Immature natural killer cell (primary cell): Measurements from ENCODE around the gene PEX10. TPM values are rescaled to one million over a fixed set of nuclear protein-coding genes. Genes with fewer than 3 reads are reported as not detected.

Source experiments
- DNase-seq, 3 donors: peaks; one replicate each; pipeline ENCODE4 v3.0.0; 2022; ENCODE audit warnings: mixed read lengths in 1 of 3
- H3K27ac Mint-ChIP-seq, 6 donors: one replicate each; pipeline ENCODE4 v1.8.0; 2020; ENCODE audit warnings: mixed read lengths in 6 of 6, mild to moderate bottlenecking in 5 of 6, inconsistent platforms in 4 of 6, moderate library complexity in 3 of 6
- H3K27me3 Mint-ChIP-seq, 3 donors: one replicate each; pipeline ENCODE4 v1.8.0; 2020 to 2021; ENCODE audit warnings: low read depth in 3 of 3, mild to moderate bottlenecking in 3 of 3, mixed read lengths in 3 of 3, moderate library complexity in 3 of 3, inconsistent platforms in 1 of 3
- H3K36me3 Mint-ChIP-seq, 3 donors: one replicate each; pipeline ENCODE4 v1.8.0; 2020; ENCODE audit warnings: mixed read lengths in 3 of 3, inconsistent platforms in 2 of 3, mild to moderate bottlenecking in 2 of 3
- H3K4me1 Mint-ChIP-seq, 2 donors: one replicate each; pipeline ENCODE4 v1.8.0; 2020; ENCODE audit warnings: inconsistent platforms in 2 of 2, mild to moderate bottlenecking in 2 of 2, mixed read lengths in 2 of 2, moderate library complexity in 1 of 2
- H3K4me3 Mint-ChIP-seq, 5 donors: one replicate each; pipeline ENCODE4 v1.8.0; 2020; ENCODE audit warnings: mild to moderate bottlenecking in 5 of 5, mixed read lengths in 5 of 5, inconsistent platforms in 3 of 5, moderate library complexity in 3 of 5
- H3K9me3 Mint-ChIP-seq, 6 donors: one replicate each; pipeline ENCODE4 v1.8.0; 2020; ENCODE audit warnings: mild to moderate bottlenecking in 6 of 6, mixed read lengths in 6 of 6, inconsistent platforms in 4 of 6, moderate library complexity in 3 of 6
- polyA plus RNA-seq, 3 donors: library from polyadenylated mRNA; unstranded; fragments of 300-500 nt; fragmentation: Illumina TruSeq; gene quantifications; one replicate each; pipeline ENCODE4 v1.2.3, GENCODE V29; 2021

The PEX10 gene
- polyA plus RNA-seq, 3 donors from 2014 or later, result 9.1 to 18.2 (median 9.3) TPM

- Mint-ChIP-seq H3K4me3 (no peak overlapping the region), H3K27me3 (peaks cover 0 to under 1% (median 0%) of the 10 kb centered on the region in 3 donors), H3K9me3 (no peaks in the 10 kb centered on the region), H3K36me3 (peaks cover 0 to 12% (median 3%) of the 10 kb centered on the region in 3 donors), H3K4me1 (no peaks in the 10 kb centered on the region), H3K27ac (no peak overlapping the region)
- no peak for DNase-seq
Measured at GRCh38 chr1:2373551-2374251, 38.7 kb downstream of the PEX10 start.

DNA sequence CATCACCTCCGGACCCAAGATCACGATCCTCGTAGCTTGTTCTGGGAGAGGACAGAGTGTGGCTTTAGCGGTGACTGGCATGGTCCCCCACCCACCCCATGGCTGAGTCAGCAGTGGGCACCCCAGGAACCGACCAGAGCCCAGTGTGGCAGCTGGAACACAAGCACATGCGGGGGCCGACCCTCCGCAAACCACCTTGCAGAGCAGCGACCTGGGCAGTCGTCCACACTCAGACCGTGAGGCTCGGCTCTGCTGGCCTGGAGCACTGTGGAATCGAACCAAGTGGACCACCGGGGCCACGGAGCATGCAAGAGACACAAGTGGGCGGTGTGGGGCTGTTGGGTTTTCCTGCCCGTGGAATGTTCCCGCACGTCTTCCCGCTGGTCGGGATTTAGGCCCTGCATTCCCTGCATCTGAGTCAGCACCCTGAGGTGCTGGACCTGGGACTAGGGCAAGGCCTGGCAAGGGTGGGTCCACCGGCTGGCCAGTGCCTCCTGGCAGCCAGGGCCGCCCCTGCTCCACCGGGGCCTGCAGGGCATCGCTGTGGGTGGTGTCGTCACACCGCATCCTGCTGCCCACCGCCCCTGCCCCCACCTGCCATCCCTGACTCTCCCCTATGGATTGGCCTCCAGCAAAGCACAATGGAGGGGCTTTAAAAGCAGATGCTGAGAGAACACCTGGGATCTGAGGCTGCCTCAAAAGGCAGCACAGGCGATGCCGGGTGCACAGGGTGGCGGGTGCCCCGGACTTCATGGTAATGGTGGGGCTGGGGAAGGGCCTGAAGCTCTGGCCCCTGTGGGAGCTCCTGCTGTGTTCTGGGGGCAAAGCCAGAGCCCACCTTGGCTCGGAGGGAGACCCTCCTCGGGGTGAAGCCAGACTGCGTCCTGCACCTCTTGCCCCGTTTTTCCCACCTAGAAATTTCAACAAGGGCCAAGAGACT lies 39.5 kb downstream of the PEX10 start:
- Mint-ChIP-seq H3K4me3 (no peak overlapping the region), H3K4me1 (no peaks in the 10 kb centered on the region), H3K27me3 (no peaks in the 10 kb centered on the region), H3K27ac (no peak overlapping the region), H3K36me3 (peaks cover 3 to 16% (median 3%) of the 10 kb centered on the region in 3 donors), H3K9me3 (no peaks in the 10 kb centered on the region)
- DNase-seq, result no peak

DNA sequence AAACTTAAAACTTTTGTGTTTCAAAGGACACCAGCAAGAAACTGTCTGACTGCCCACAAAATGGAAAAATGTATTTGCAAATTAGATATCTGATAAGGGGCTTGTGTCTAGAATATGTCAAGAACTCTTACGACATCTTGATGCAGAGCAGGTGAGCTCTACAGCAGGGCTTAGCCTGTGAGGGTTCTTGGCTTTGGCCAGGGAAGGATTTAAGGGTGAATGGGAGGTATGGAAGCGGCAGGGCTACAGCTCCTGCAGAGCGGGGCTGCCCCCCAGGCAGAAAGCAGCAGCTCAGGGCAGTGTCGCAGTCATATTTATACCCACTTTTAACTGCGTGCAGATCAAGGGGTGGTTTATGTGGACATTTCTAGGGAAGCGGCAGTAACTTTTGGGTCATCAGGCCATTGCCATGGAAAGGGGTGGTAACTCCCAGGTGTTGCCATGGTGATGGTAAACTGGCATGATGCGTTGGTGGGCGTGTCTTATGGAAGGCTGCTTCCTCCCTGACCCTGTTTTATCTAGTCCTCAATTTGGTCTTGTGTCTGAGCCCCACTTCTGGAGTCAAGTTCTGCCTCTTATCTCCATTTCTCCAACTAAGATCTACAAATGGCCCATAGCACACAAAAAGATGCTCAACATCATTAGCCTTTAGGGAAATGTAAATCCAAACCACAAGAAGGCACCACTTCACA lies 44.2 kb downstream of the PEX10 start:
- H3K27ac Mint-ChIP-seq, result no peak overlapping the region
- H3K4me3 Mint-ChIP-seq, result no peak overlapping the region
- H3K36me3 Mint-ChIP-seq, result peaks cover 3 to 19% (median 7%) of the 10 kb centered on the region in 3 donors
- no peaks in the 10 kb centered on the region for H3K27me3 Mint-ChIP-seq
- DNase-seq, result no peak
- H3K4me1 Mint-ChIP-seq, result no peaks in the 10 kb centered on the region
- H3K9me3 Mint-ChIP-seq, result peaks cover 0 to 9% (median 6%) of the 10 kb centered on the region in 6 donors

DNA sequence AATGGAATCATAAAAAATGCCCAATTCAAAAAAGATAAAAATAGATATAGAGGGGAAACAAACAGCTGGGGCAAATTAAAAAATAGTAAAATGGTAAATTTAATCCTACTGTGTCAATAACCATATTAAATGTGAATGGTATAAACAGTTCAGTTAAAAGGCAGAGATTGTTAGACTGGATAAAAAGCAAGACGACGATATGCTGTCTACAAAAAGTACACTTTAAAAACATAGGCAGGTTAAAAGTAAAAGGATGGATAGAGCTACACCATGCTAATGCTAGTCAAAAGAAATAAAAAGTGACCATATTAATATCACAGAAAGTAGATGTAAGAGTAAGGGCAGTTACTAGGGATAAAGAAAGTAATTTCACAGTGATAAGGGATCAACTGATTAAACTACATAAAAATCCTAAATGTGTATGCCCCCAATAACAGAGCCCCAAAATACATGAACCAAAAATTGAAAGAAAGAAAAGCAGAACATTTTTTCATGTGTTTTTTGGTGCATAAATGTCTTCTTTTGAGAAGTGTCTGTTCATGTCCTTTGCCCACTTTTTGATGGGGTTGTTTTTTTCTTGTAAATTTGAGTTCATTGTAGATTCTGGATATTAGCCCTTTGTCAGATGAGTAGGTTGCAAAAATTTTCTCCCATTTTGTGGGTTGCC lies 48.4 kb downstream of the PEX10 start:
- DNase-seq, result no peak
- no peak overlapping the region for H3K4me3 Mint-ChIP-seq
- peaks cover 4 to 10% (median 6%) of the 10 kb centered on the region in 3 donors for H3K36me3 Mint-ChIP-seq
- no peak overlapping the region for H3K27ac Mint-ChIP-seq
- H3K9me3 Mint-ChIP-seq, result peaks cover 0 to 11% (median 7%) of the 10 kb centered on the region in 6 donors
- no peaks in the 10 kb centered on the region for H3K27me3 Mint-ChIP-seq
- H3K4me1 Mint-ChIP-seq, result no peaks in the 10 kb centered on the region

DNA sequence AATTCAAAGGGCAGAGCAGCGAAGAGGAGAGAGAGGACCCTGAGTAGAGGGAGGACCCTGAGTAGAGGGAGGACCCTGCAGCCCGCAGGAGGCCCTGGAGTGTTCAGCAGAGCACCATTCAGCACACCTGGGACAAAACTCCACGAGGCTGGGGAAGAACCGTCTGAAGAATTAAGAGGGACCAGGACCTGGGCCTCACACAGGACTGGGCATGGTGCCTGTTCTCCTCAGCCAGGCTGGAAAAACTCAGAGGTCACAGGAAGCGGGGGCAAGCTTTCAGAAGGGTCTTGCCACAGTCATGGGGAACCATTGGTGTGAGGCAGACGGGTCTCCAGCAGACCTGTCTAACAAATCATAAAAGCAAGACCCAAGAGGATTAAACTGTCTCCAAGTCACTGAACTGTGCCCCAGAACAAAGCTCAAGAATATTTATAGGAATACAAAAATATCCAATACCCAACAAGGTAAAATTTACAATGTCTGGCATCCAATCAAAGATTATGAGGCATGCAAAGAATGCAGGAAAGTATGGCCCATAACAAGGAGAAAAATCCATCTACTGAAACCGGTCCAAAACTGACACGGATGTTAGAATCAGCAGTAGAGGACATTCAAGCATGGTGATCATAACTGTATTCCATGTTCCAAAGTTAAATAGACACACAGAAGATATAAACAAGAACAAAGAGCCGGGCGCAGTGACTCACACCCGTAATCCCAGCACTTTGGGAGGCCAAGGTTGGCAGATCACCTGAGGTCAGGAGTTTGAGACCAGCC lies 51.6 kb downstream of the PEX10 start:
- Mint-ChIP-seq H3K9me3 (peaks cover 0 to 11% (median 7%) of the 10 kb centered on the region in 6 donors), H3K27me3 (no peaks in the 10 kb centered on the region), H3K27ac (no peak overlapping the region), H3K4me1 (no peaks in the 10 kb centered on the region), H3K36me3 (peaks cover 3 to 6% (median 4%) of the 10 kb centered on the region in 3 donors), H3K4me3 (no peak overlapping the region)
- no peak for DNase-seq

DNA sequence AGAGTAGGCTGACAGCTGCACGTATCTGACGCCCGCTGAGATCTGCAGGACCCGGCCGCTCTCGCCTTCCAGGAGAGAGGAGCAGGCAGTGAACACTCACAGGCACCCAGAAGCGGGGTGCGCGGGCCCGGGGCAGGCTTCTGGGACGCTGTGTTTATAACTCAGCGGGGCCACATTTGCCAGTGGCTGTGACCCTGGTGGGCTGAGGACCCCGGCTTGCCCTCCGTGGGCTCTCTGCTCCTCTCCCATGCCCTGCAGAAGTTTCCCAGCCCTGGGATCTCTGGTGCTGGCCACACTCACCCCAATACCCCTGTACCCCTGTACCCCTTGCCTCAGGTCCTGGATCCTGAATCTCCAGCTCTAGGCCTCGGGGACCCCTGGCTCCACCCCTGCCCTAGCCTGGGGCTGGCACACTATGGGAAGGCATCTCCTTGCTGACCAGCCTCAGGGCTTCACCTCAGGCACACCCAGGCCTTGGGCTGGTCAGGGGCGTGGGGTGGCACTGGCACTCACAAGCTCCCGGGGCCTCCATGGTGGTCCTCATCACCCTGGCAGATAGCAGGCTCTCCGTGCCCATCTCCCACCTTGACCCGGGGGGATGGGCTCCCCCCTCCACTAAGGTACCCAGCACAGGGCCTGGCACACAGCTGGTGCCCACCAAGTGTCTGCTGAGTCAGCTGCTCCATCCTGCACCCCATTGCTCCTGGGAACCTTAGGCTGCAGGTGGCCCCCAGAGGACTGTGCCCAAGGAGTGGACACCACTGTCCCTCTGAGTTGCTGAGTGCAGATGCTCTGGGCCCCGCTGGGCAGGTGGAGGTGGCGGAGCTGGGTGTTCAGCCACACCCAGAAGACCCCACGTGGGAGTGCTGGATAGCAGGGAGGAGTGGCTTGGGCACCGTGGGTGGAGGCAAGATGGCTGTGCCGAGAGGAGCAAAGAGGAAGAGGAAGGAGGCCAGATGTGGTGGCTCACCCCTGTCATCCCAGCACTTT lies 53.4 kb downstream of the PEX10 start:
- H3K36me3 Mint-ChIP-seq, result peaks cover 3 to 6% (median 4%) of the 10 kb centered on the region in 3 donors
- DNase-seq, result no peak

GRCh38 chr1:2358072-2358471 lies 54.3 kb downstream of the PEX10 start:
- Mint-ChIP-seq H3K9me3 (peaks cover 0 to 2% (median under 1%) of the 10 kb centered on the region in 6 donors), H3K36me3 (peaks cover 0 to 3% (median 3%) of the 10 kb centered on the region in 3 donors), H3K27me3 (no peaks in the 10 kb centered on the region), H3K4me1 (no peaks in the 10 kb centered on the region), H3K27ac (no peak overlapping the region), H3K4me3 (no peak overlapping the region)
- DNase-seq, result no peak

More for the DNA sequence above, 53.4 kb downstream of the PEX10 start:
- H3K4me3 Mint-ChIP-seq, result no peak overlapping the region
- peaks cover 0 to 8% (median 6%) of the 10 kb centered on the region in 6 donors for H3K9me3 Mint-ChIP-seq
- H3K4me1 Mint-ChIP-seq, result no peaks in the 10 kb centered on the region
- H3K27me3 Mint-ChIP-seq, result no peaks in the 10 kb centered on the region
- H3K27ac Mint-ChIP-seq, result no peak overlapping the region

- Mint-ChIP-seq H3K27me3 (no peaks in the 10 kb centered on the region), H3K4me1 (no peaks in the 10 kb centered on the region), H3K36me3 (peaks cover 0 to 3% (median 1%) of the 10 kb centered on the region in 3 donors), H3K9me3 (no peaks in the 10 kb centered on the region), H3K27ac (no peak overlapping the region), H3K4me3 (no peak overlapping the region)
- no peak for DNase-seq
Measured at GRCh38 chr1:2356911-2357845, 55.2 kb downstream of the PEX10 start.

DNA sequence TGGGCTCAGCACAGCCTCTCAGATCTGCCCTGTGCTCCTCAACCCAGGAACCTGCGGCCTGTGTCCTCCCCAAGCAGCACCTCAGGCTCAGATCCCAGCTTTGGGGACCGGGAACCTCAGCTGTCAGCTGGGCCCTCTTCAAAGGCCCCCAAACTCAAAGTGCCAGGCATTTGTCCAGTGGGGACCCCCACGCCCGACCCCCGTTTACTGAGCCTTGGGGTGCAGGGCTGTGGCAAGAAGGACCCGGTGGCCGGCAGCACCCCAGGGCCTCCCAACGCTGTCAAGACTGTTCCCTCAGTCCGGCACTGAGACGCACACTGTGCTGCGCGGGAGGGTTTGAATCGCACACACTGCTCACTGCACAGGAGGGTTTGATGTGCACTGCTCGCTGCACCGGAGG lies 56.0 kb downstream of the PEX10 start:
- Mint-ChIP-seq H3K36me3 (peaks cover 0 to 3% (median 0%) of the 10 kb centered on the region in 3 donors), H3K27me3 (no peaks in the 10 kb centered on the region), H3K27ac (no peak overlapping the region), H3K4me3 (no peak overlapping the region), H3K4me1 (no peaks in the 10 kb centered on the region), H3K9me3 (no peaks in the 10 kb centered on the region)
- DNase-seq, result no peak

DNA sequence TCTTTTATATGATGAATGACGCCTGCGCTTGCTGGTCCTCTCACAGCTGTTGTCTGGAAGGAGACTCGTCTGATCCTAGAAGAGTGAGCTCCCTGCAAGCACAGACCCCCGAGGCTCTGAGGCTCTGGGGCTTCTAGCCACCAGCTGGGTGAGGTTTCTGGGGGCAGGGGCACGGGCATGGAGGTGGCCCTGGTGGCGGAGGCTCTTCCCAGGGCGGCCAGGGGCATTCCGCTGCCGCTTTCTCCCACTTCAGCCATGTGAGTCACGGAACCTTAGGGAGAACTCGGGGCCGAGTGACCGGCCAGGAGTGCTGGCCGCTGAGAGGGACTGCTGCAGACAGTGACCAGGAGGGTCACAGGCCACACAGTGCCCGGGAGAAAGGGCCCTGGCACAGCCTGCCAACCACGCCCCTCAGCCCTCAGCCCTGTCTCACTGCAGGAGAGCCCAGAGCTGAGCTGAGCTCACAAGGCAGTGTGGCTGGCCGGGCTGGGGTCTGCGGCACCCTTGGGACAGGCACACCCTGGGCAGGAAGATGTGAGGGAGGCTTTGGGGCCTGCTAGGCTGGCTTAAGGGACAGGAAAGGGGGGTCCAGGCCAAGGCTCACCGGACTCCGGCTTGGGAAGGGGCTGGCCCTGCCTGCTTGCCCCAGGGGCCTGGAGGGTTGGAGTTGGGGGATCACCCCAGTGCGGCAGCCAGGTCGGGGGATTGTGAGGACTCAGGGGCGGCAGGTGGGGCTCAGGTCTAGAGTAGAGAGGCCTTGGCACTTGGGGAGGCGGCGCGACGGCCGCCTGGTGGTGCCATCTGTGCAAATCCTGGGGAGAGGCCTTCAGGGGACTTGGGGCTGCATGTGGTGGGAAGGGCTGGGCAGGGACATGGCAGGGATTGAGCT lies 56.7 kb downstream of the PEX10 start:
- no peaks in the 10 kb centered on the region for H3K4me1 Mint-ChIP-seq
- no peaks in the 10 kb centered on the region for H3K27me3 Mint-ChIP-seq
- DNase-seq, result no peak
- no peaks in the 10 kb centered on the region for H3K36me3 Mint-ChIP-seq
- no peaks in the 10 kb centered on the region for H3K9me3 Mint-ChIP-seq
- no peak overlapping the region for H3K27ac Mint-ChIP-seq
- no peak overlapping the region for H3K4me3 Mint-ChIP-seq
